Neural cell (in vitro differentiated cells): ENCODE data around the gene PPM1J. TPM values are rescaled to one million over a fixed set of nuclear protein-coding genes. Genes with fewer than 3 reads are reported as not detected.

ENCODE experiments used
- H2AFZ ChIP-seq: fragments of 200-600, 300-800 bp; sonication (generic), shearing (Covaris generic); 2 replicates; pipeline ENCODE4 v1.6.0; 2014; ENCODE audit warnings: low read depth, mild to moderate bottlenecking, antibody characterized with exemption, low read length, moderate library complexity
- H3F3A ChIP-seq: fragments of 200-600 bp; shearing (Covaris generic); 2 replicates; pipeline ENCODE4 v1.6.1; 2016; ENCODE audit warnings: mild to moderate bottlenecking, moderate library complexity, mixed read lengths, antibody characterized with exemption, low read length; ENCODE audit not compliant: insufficient read depth, poor library complexity, severe bottlenecking
- H3K27ac ChIP-seq: fragments of 200-600, 300-800 bp; sonication (generic), shearing (Covaris generic); 2 replicates; pipeline ENCODE4 v1.5.1; 2014; ENCODE audit warnings: mild to moderate bottlenecking, low read length, moderate library complexity
- H3K27me3 ChIP-seq: fragments of 300-800, 200-600 bp; sonication (generic), shearing (Covaris generic); 2 replicates; pipeline ENCODE4 v1.6.0; 2014; ENCODE audit warnings: mild to moderate bottlenecking, low read depth, low read length, moderate library complexity; ENCODE audit not compliant: insufficient read depth
- H3K36me3 ChIP-seq: fragments of 300-800, 200-600 bp; sonication (generic), shearing (Covaris generic); 2 replicates; pipeline ENCODE4 v1.5.1; 2014; ENCODE audit warnings: mild to moderate bottlenecking, antibody characterized with exemption, low read length, moderate library complexity; ENCODE audit not compliant: insufficient read depth
- H3K4me2 ChIP-seq: fragments of 300-800, 200-600 bp; sonication (generic), shearing (Covaris generic); 2 replicates; pipeline ENCODE4 v1.6.0; 2014; ENCODE audit warnings: mild to moderate bottlenecking, low read length
- H3K4me3 ChIP-seq: fragments of 300-800, 200-600 bp; sonication (generic), shearing (Covaris generic); 2 replicates; pipeline ENCODE4 v1.5.1; 2014; ENCODE audit warnings: mild to moderate bottlenecking, low read length, moderate library complexity
- H3K79me2 ChIP-seq: fragments of 200-600 bp; shearing (Covaris generic); replicated peaks from 2 replicates; pipeline ENCODE4 v1.6.0; 2014; ENCODE audit warnings: mild to moderate bottlenecking, low read length, moderate library complexity; ENCODE audit not compliant: insufficient read depth
- H3K9ac ChIP-seq: fragments of 300-800, 200-600 bp; sonication (generic), shearing (Covaris generic); 2 replicates; pipeline ENCODE4 v1.6.1; 2016; ENCODE audit warnings: mild to moderate bottlenecking, low read length, mixed read lengths
- H3K9me2 ChIP-seq: fragments of 200-600 bp; shearing (Covaris generic); 2 replicates; pipeline ENCODE4 v1.6.1; 2016; ENCODE audit warnings: mild to moderate bottlenecking, low read length, mixed read lengths; ENCODE audit not compliant: insufficient read depth
- H3K9me3 ChIP-seq: fragments of 200-600, 300-800 bp; sonication (generic), shearing (Covaris generic); 2 replicates; pipeline ENCODE4 v1.6.1; 2016; ENCODE audit warnings: mild to moderate bottlenecking, mixed run types, low read length, moderate library complexity, mixed read lengths
- H4K20me1 ChIP-seq: fragments of 200-600 bp; shearing (Covaris generic); 2 replicates; pipeline ENCODE4 v1.6.1; 2016; ENCODE audit warnings: mild to moderate bottlenecking, mixed run types; ENCODE audit not compliant: insufficient read depth
- EP300 ChIP-seq: fragments of 450-650 bp; conservative IDR thresholded peaks from 2 replicates; pipeline ENCODE4 v1.6.1; 2014; ENCODE audit warnings: antibody characterized with exemption, mild to moderate bottlenecking, moderate library complexity; ENCODE audit not compliant: poor library complexity, severe bottlenecking
- EZH2 ChIP-seq: fragments of 200-600, 300-800 bp; shearing (Covaris generic), sonication (generic); IDR thresholded peaks from 2 replicates; pipeline ENCODE4 v1.6.1; 2014; ENCODE audit warnings: antibody characterized with exemption, low read length, borderline replicate concordance, mild to moderate bottlenecking; ENCODE audit not compliant: insufficient read depth, poor library complexity, severe bottlenecking
- MXI1 ChIP-seq: fragments of 450-650 bp; conservative IDR thresholded peaks from 2 replicates; pipeline ENCODE4 v1.6.1; 2014; ENCODE audit warnings: antibody characterized with exemption, mild to moderate bottlenecking; ENCODE audit not compliant: poor library complexity, severe bottlenecking
- POLR2AphosphoS5 ChIP-seq: IDR thresholded peaks from 2 replicates; pipeline ENCODE4 v1.6.1; 2012
- RAD21 ChIP-seq: fragments of 450-650 bp; conservative IDR thresholded peaks from 2 replicates; pipeline ENCODE4 v1.6.1; 2014; ENCODE audit warnings: antibody characterized with exemption, mild to moderate bottlenecking, moderate library complexity
- SMC3 ChIP-seq: fragments of 450-650 bp; conservative IDR thresholded peaks from 2 replicates; pipeline ENCODE4 v1.6.1; 2014; ENCODE audit warnings: antibody characterized with exemption, mild to moderate bottlenecking, moderate library complexity; ENCODE audit not compliant: poor library complexity
- TAF1 ChIP-seq: IDR thresholded peaks from 2 replicates; pipeline ENCODE4 v1.6.1; 2012; ENCODE audit warnings: low read depth
- polyA plus RNA-seq: library from polyadenylated mRNA; depleted of rRNA; stranded (reverse); fragments of >200 nt; gene quantifications from 2 replicates; pipeline ENCODE4 v1.2.3, GENCODE V29; 2014
- TF ChIP-seq, protein P1 (sequence below): fragments of 450-650 bp; IDR thresholded peaks from 2 replicates; pipeline ENCODE4 v1.5.1; 2014; ENCODE audit warnings: antibody characterized with exemption, mild to moderate bottlenecking, moderate library complexity; ENCODE audit not compliant: poor library complexity, severe bottlenecking
- TF ChIP-seq, protein P2 (sequence below): IDR thresholded peaks from 2 replicates; pipeline ENCODE4 v1.6.1; 2012; ENCODE audit warnings: borderline replicate concordance

Gene PPM1J
- polyA plus RNA-seq, 1 donor from 2014 or later, result 0.16 TPM

DNA sequence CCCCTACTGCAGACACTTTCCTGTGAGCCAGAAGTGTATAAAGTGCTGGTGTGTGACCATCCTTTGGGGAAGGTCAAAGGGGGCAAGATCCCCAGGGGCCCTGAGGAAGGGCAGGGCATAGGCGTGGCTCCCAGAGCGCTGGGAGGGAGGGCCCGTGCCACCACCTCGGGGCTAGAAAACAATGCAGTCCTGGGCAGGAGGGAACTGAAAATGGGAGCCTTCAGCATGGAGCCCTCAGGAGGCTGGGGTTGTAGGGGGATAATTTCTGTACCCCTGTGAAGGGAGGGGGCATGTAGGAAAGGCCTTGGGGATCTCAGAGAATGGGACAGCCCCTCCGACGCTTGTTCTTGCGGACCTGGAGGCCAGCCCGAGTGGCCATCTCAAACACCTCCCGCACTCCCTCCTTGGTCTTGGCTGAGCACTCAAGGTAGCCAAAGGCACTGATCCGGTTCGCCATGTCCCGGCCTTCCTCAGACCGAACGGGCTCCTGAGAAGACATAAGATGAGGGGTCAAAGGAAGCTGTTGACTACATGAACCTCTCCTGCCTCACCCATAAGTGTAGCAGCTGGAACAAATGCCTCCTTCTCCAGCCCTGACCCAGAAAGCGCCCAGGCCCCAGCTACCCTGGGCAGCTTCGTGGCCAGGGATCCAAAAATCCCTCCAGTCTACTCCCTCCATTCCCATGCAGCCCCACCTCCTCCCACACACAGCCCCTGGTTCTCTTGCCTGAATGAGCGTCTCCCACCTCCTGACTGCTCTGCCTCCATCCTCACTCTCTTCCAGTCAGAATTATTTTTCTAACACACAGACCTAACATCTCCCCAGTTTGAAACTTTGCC, 13.7 kb downstream of the PPM1J start:
- no peaks in the 10 kb centered on the region for H3K9me3 ChIP-seq
- no peaks in the 10 kb centered on the region for H4K20me1 ChIP-seq
- no peak overlapping the region for H3K9ac ChIP-seq
- H3K9me2 ChIP-seq, result no peaks in the 10 kb centered on the region
- TF ChIP-seq RAD21, result no peak
- no peak for TF ChIP-seq EP300
- TF ChIP-seq SMC3, result no peak
- TF ChIP-seq, protein P1, sequence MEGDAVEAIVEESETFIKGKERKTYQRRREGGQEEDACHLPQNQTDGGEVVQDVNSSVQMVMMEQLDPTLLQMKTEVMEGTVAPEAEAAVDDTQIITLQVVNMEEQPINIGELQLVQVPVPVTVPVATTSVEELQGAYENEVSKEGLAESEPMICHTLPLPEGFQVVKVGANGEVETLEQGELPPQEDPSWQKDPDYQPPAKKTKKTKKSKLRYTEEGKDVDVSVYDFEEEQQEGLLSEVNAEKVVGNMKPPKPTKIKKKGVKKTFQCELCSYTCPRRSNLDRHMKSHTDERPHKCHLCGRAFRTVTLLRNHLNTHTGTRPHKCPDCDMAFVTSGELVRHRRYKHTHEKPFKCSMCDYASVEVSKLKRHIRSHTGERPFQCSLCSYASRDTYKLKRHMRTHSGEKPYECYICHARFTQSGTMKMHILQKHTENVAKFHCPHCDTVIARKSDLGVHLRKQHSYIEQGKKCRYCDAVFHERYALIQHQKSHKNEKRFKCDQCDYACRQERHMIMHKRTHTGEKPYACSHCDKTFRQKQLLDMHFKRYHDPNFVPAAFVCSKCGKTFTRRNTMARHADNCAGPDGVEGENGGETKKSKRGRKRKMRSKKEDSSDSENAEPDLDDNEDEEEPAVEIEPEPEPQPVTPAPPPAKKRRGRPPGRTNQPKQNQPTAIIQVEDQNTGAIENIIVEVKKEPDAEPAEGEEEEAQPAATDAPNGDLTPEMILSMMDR, result no peak
- TF ChIP-seq EZH2, result no peak
- TF ChIP-seq TAF1, result no peak
- TF ChIP-seq, protein P2, sequence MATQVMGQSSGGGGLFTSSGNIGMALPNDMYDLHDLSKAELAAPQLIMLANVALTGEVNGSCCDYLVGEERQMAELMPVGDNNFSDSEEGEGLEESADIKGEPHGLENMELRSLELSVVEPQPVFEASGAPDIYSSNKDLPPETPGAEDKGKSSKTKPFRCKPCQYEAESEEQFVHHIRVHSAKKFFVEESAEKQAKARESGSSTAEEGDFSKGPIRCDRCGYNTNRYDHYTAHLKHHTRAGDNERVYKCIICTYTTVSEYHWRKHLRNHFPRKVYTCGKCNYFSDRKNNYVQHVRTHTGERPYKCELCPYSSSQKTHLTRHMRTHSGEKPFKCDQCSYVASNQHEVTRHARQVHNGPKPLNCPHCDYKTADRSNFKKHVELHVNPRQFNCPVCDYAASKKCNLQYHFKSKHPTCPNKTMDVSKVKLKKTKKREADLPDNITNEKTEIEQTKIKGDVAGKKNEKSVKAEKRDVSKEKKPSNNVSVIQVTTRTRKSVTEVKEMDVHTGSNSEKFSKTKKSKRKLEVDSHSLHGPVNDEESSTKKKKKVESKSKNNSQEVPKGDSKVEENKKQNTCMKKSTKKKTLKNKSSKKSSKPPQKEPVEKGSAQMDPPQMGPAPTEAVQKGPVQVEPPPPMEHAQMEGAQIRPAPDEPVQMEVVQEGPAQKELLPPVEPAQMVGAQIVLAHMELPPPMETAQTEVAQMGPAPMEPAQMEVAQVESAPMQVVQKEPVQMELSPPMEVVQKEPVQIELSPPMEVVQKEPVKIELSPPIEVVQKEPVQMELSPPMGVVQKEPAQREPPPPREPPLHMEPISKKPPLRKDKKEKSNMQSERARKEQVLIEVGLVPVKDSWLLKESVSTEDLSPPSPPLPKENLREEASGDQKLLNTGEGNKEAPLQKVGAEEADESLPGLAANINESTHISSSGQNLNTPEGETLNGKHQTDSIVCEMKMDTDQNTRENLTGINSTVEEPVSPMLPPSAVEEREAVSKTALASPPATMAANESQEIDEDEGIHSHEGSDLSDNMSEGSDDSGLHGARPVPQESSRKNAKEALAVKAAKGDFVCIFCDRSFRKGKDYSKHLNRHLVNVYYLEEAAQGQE, result no peak
- TF ChIP-seq POLR2AphosphoS5, result no peak
- no peak for TF ChIP-seq MXI1
- H3K36me3 ChIP-seq, result no peaks in the 10 kb centered on the region
- H3K4me2 ChIP-seq, result no peak overlapping the region
- no peaks in the 10 kb centered on the region for H3K79me2 ChIP-seq
- H3K27ac ChIP-seq, result no peak overlapping the region
- H3F3A ChIP-seq, result no peaks in the 10 kb centered on the region
- H3K27me3 ChIP-seq, result peaks cover under 1% of the 10 kb centered on the region
- H3K4me3 ChIP-seq, result no peak overlapping the region
- no peak overlapping the region for H2AFZ ChIP-seq

GRCh38 chr1:112700290-112701226, 14.6 kb downstream of the PPM1J start:
- H3K27ac ChIP-seq, result no peak overlapping the region
- no peaks in the 10 kb centered on the region for H3K27me3 ChIP-seq
- no peaks in the 10 kb centered on the region for H4K20me1 ChIP-seq
- H3K9me3 ChIP-seq, result no peaks in the 10 kb centered on the region
- H3K79me2 ChIP-seq, result no peaks in the 10 kb centered on the region
- H3K36me3 ChIP-seq, result no peaks in the 10 kb centered on the region
- TF ChIP-seq POLR2AphosphoS5 (no peak), MXI1 (no peak), TAF1 (no peak), EP300 (no peak)
- TF ChIP-seq, protein P2, result no peak
- no peak overlapping the region for H3K4me2 ChIP-seq
- H3K9me2 ChIP-seq, result no peaks in the 10 kb centered on the region
- H3K4me3 ChIP-seq, result no peak overlapping the region
- no peak overlapping the region for H2AFZ ChIP-seq
- H3F3A ChIP-seq, result no peaks in the 10 kb centered on the region
- H3K9ac ChIP-seq, result no peak overlapping the region
